HepG2 (cell line): ENCODE measurements around the gene SPATS2. TPM values are rescaled to one million over a fixed set of nuclear protein-coding genes. Genes with fewer than 3 reads are reported as not detected.

Experiments used
- ATAC-seq: fragments of 200-7000 bp; cut with Tn5 transposase; 3 replicates; pipeline ENCODE4 v1.9.1; 2020; ENCODE audit warnings: mild to moderate bottlenecking, moderate library complexity
- BruUV-seq: library from RNA; stranded (reverse); fragments of 400-500 nt; replicated peaks from 2 replicates; lab custom pipeline; 2021; lab: Mats Ljungman, UMichigan
- CTCF ChIA-PET: fragments of 300-600 bp; formaldehyde crosslinking; extraction: SDS; loops from one replicate; lab custom pipeline; 2021; ENCODE audit warnings: low total read pairs, inconsistent platforms, low intra/inter-chr PET ratio; lab: Yijun Ruan, JAX
- POLR2A ChIA-PET: fragments of 350-600 bp; sonication (Branson Sonifier 250); formaldehyde crosslinking; loops from one replicate; lab custom pipeline; 2020; ENCODE audit warnings: antibody characterized with exemption, inconsistent platforms; lab: Yijun Ruan, JAX
- DNase-seq: peaks from one replicate; pipeline ENCODE4 v3.0.0-alpha.2; 2015; ENCODE audit warnings: low spot score
- FAIRE-seq: peaks from 3 replicates; lab custom pipeline; 2011; peaks lifted over from hg19 to GRCh38; lab: Jason Lieb, UNC
- H2AFZ ChIP-seq: one replicate; pipeline ENCODE4 v1.6.1; 2011; ENCODE audit warnings: low read length, inconsistent platforms
- H3K27ac ChIP-seq: fragments of 300-600 bp; 3 replicates; pipeline ENCODE4 v1.8.0; 2011; ENCODE audit warnings: mixed run types, mild to moderate bottlenecking, mixed read lengths, low read length, inconsistent platforms; ENCODE audit not compliant: insufficient read depth; ENCODE audit errors: extremely low read length
- H3K27me3 ChIP-seq, 2 experiments: fragments of 200-600 bp in 1 of 2; 2 replicates in 1 of 2; 3 replicates in 1 of 2; pipeline versions ENCODE4 v1.6.0 to v1.8.0; 2011; ENCODE audit warnings: low read length in 2 of 2, mild to moderate bottlenecking in 2 of 2, moderate library complexity in 2 of 2, inconsistent platforms in 1 of 2; ENCODE audit not compliant: insufficient read depth in 2 of 2, control insufficient read depth in 1 of 2
- H3K36me3 ChIP-seq, 2 experiments: fragments of 200-600 bp in 1 of 2; replicated peaks in 1 of 2; 2 replicates in 1 of 2; 3 replicates in 1 of 2; pipeline versions ENCODE4 v1.5.1 to v1.8.0; 2011; ENCODE audit warnings: low read length in 2 of 2, inconsistent platforms in 1 of 2; ENCODE audit not compliant: insufficient read depth in 2 of 2, control insufficient read depth in 1 of 2
- H3K4me1 ChIP-seq: 2 replicates; pipeline ENCODE4 v1.5.1; 2012; ENCODE audit warnings: low read length, inconsistent platforms; ENCODE audit not compliant: insufficient read depth
- H3K4me2 ChIP-seq: 2 replicates; pipeline ENCODE4 v1.6.0; 2011; ENCODE audit warnings: low read depth, low read length, inconsistent platforms
- H3K4me3 ChIP-seq, 3 experiments: fragments of 200-600 bp in 1 of 3; sonication (generic), shearing (Covaris generic) in 1 of 3; replicated peaks in 1 of 3; 2 replicates each; pipeline ENCODE4 v1.5.1; 2011 to 2016; ENCODE audit warnings: low read length in 3 of 3, inconsistent platforms in 2 of 3, low read depth in 2 of 3, mild to moderate bottlenecking in 2 of 3, control low read depth in 1 of 3, mixed read lengths in 1 of 3; ENCODE audit not compliant: insufficient read depth in 1 of 3
- H3K79me2 ChIP-seq: one replicate; pipeline ENCODE4 v1.6.1; 2011; ENCODE audit warnings: low read length, inconsistent platforms; ENCODE audit not compliant: insufficient read depth
- H3K9ac ChIP-seq: 2 replicates; pipeline ENCODE4 v1.6.0; 2011; ENCODE audit warnings: mild to moderate bottlenecking, low read depth, low read length, inconsistent platforms; ENCODE audit not compliant: insufficient read depth
- H3K9me3 ChIP-seq: 2 replicates; pipeline ENCODE4 v1.5.1; 2012; ENCODE audit warnings: mild to moderate bottlenecking, low read length
- H4K20me1 ChIP-seq: 2 replicates; pipeline ENCODE4 v1.6.0; 2011; ENCODE audit warnings: inconsistent platforms, mild to moderate bottlenecking, low read length, moderate library complexity; ENCODE audit not compliant: insufficient read depth
- CEBPG ChIP-seq: IDR thresholded peaks from 2 replicates; pipeline ENCODE4 v1.6.1; 2016
- CREB1 ChIP-seq, 2 experiments: fragments of 450-650 bp in 1 of 2; IDR thresholded peaks; 2 replicates each; pipeline ENCODE4 v1.6.1; 2016 to 2017; ENCODE audit warnings: control low read depth in 1 of 2, mild to moderate bottlenecking in 1 of 2, missing compliant biosample characterization in 1 of 2, missing genetic modification characterization in 1 of 2
- GATAD2A ChIP-seq: IDR thresholded peaks from 2 replicates; pipeline ENCODE4 v1.6.1; 2016
- HNF1A ChIP-seq, 2 experiments: sonication (generic) in 1 of 2; formaldehyde crosslinking in 1 of 2; IDR thresholded peaks; 2 replicates each; pipeline versions ENCODE4 v1.4.0 to v1.6.1; 2016 to 2020; ENCODE audit warnings: borderline replicate concordance in 1 of 2, low read depth in 1 of 2, mild to moderate bottlenecking in 1 of 2, missing genetic modification reagents in 1 of 2
- HOXA3 ChIP-seq: sonication (generic); formaldehyde crosslinking; IDR thresholded peaks from 2 replicates; pipeline ENCODE4 v1.5.0; 2020; ENCODE audit warnings: missing genetic modification reagents
- SOX13 ChIP-seq, 3 experiments: fragments of 450-650 bp in 1 of 3; sonication (generic) in 1 of 3; formaldehyde crosslinking in 1 of 3; IDR thresholded peaks in 2 of 3; conservative IDR thresholded peaks in 1 of 3; 2 replicates each; pipeline versions ENCODE4 v1.5.0 to v1.6.1; 2016 to 2020; ENCODE audit warnings: antibody characterized with exemption in 1 of 3, mild to moderate bottlenecking in 1 of 3, missing compliant biosample characterization in 1 of 3, missing genetic modification reagents in 1 of 3, moderate library complexity in 1 of 3
- SOX5 ChIP-seq: IDR thresholded peaks from 2 replicates; pipeline ENCODE4 v1.6.1; 2016; ENCODE audit warnings: borderline replicate concordance
- SOX6 ChIP-seq, 2 experiments: fragments of 450-650 bp in 1 of 2; sonication (generic) in 1 of 2; formaldehyde crosslinking in 1 of 2; IDR thresholded peaks; 2 replicates each; pipeline versions ENCODE4 v1.4.0 to v1.6.1; 2017 to 2020; ENCODE audit warnings: antibody characterized with exemption in 1 of 2, mild to moderate bottlenecking in 1 of 2, missing genetic modification reagents in 1 of 2
- ZBTB25 ChIP-seq: IDR thresholded peaks from 2 replicates; pipeline ENCODE4 v1.6.1; 2018; ENCODE audit warnings: missing genetic modification reagents
- WGBS: methylation state at CpG from one replicate; pipeline ENCODE4 v1.1.6; 2017; ENCODE audit warnings: low lambda C conversion rate; 5-methylcytosine and 5-hydroxymethylcytosine counted together
- in situ Hi-C: cut with HindIII; loops from 2 replicates; pipeline ENCODE4 v1.10.0; 2017; ENCODE audit warnings: low pct_unique_long_range_greater_than_20kb; ENCODE audit not compliant: extremely low pct_ligation_motif_present
- intact Hi-C: fragments of 100-400 bp; cut with micrococcal nuclease; formaldehyde crosslinking; loops from one replicate; pipeline ENCODE4 v1.10.0; 2022; ENCODE audit not compliant: unreplicated experiment
- polyA plus RNA-seq, 8 experiments: library from polyadenylated mRNA; depleted of rRNA in 3 of 8; stranded (reverse) in 7 of 8; unstranded in 1 of 8; fragments of >200 nt; fragmentation: Illumina TruSeq in 4 of 8; extraction: Trizol in 4 of 8; gene quantifications; 2 replicates each; pipeline versions ENCODE4 v1.2.1 to v1.2.3, GENCODE V29; 2011 to 2016; ENCODE audit warnings: low read depth in 4 of 8, missing spikeins in 1 of 8, mixed read lengths in 1 of 8; ENCODE audit not compliant: insufficient read depth in 1 of 8
- total RNA-seq, 5 experiments: library from RNA; depleted of rRNA; stranded (reverse); fragments of >200 nt; fragmentation: Illumina TruSeq; extraction: Trizol; gene quantifications; 2 replicates each; pipeline ENCODE4 v1.2.3, GENCODE V29; 2016; ENCODE audit warnings: low read depth in 1 of 5

The SPATS2 gene
- total and polyA plus RNA-seq, 2 of the 13 experiments (the other 11 are each of a cell fraction or from before 2014, with no cell fraction given): 19.3 to 28.1 TPM

GRCh38 chr12:49417558-49417957 is 50.3 kb downstream of the SPATS2 start:
- Histone ChIP-seq H4K20me1 (no peaks in the 10 kb centered on the region), H3K36me3 (no peaks in the 10 kb centered on the region; a peak in 1 of 5 replicates), H3K9me3 (no peaks in the 10 kb centered on the region), H3K79me2 (peaks cover 14% of the 10 kb centered on the region), H3K27me3 (no peaks in the 10 kb centered on the region), H3K4me3 (no peak overlapping the region), H3K9ac (no peak overlapping the region), H3K4me1 (peaks cover 94% of the 10 kb centered on the region), H2AFZ (no peak overlapping the region), H3K27ac (peak overlapping the region; percentile 3), H3K4me2 (no peak overlapping the region)
- POLR2A ChIA-PET: interaction anchor here (1.3 kb wide), 1 partner anchor 51 kb away, joined by 6 read pairs; the partner anchor contains the start of gene SPATS2
- intact Hi-C loops: no loop called here
- TF ChIP-seq GATAD2A: 0 out of 2 replicates have a peak, but pooled peaks have one; percentile 20
- TF ChIP-seq ZBTB25 (CRISPR knock-in tag): no peak
- peak; percentile 58; the same call in 1 of the 2 replicates for TF ChIP-seq SOX5 (CRISPR knock-in tag)
- 0 out of 2 replicates have a peak, but pooled peaks have one; percentile 14 for TF ChIP-seq HNF1A (IDR thresholded peaks at IDR 0.05; ENCODE audit: low read depth)
- TF ChIP-seq HNF1A (CRISPR knock-in tag; IDR thresholded peaks at IDR 0.05; ENCODE audit: borderline replicate concordance): peak; percentile 37; the same call in 1 of the 2 replicates
- no peak for TF ChIP-seq HOXA3
- TF ChIP-seq CEBPG (CRISPR knock-in tag): 0 out of 2 replicates have a peak, but pooled peaks have one; percentile 31
- no peak for TF ChIP-seq SOX6 (IDR thresholded peaks at IDR 0.05)
- TF ChIP-seq SOX6 (CRISPR knock-in tag; IDR thresholded peaks at IDR 0.05): peak; percentile 33; the same call in 1 of the 2 replicates
- TF ChIP-seq SOX13 (IDR thresholded peaks at IDR 0.05): no peak
- peak in 1 of 2 experiments; percentile 75; a peak in 2 of 4 replicates for TF ChIP-seq SOX13 (CRISPR knock-in tag; conservative IDR thresholded peaks at IDR 0.05 in 1 of 2, IDR thresholded peaks at IDR 0.05 in 1 of 2)
- no peak for TF ChIP-seq CREB1 (IDR thresholded peaks at IDR 0.05)
- TF ChIP-seq CREB1 (CRISPR knock-in tag; IDR thresholded peaks at IDR 0.05): 0 out of 2 replicates have a peak, but pooled peaks have one; percentile 17
- CTCF ChIA-PET: no interaction called here
- DNase-seq (no peak), ATAC-seq (no peak), FAIRE-seq (no peak)
- in situ Hi-C loops: no loop called here
- 10% methylated on average over 1 of the region's 1 CpG for WGBS
- no TSS peak for BruUV-seq
